GM19023 (cell line): ENCODE measurements around the gene ANO2.

Experiments
- ATAC-seq: cut with Tn5 transposase; IDR thresholded peaks from one replicate; pipeline ENCODE4 v1.9.1; 2021; ENCODE audit warnings: mild to moderate bottlenecking, moderate library complexity; ENCODE audit not compliant: unreplicated experiment

ANO2 gene

DNA sequence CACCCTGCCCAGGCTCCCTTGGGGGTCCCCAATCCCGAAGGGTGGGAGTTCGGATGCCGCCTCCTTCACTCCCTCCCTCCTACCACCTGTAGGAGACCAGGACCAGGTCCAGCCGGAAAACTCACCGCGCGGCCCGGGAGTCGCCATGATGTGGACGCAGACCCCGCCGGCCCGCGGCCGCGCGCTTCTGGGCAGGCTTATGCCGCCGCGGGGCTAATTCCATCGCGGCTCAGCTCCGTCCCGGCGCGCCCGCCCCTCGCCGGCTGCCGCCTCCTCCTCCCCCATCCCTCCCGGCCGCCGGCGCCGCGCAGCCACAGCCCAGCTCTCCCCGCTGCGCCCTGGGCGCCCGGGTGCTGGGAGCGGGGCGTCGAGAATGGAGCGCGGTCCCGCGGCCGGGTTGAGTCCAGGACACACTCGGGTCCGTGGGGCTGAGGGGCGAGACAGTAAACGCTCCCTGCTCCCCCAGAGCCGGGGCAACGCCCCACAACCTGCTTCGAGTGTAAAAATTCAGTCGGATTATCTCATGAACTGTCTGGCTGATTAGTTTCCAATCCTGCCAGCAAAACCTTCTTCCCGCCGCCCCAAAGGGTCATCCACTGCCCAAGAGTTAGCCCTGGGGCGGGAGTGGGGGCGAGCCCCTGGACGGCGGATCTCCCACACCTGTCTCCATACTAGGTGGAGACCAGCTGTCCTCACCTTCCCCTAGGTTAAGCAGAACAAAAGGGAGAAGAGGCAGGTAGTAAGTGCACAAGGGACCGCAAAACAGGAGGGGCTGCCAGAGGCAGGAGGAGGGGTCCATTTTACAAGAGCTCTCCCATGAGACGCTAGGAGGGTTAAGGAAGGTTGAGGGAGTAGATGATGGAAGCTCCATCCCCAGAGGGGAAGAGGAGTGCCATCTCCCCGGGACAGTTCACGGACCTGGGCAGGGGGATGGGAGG lies at the start of gene ANO2:
Gene ANO2 (minus strand): TSS at position 189 of the 938 bp plus-strand sequence. CDS start 42 bp downstream, at position 147.
- ATAC-seq = no peak

DNA sequence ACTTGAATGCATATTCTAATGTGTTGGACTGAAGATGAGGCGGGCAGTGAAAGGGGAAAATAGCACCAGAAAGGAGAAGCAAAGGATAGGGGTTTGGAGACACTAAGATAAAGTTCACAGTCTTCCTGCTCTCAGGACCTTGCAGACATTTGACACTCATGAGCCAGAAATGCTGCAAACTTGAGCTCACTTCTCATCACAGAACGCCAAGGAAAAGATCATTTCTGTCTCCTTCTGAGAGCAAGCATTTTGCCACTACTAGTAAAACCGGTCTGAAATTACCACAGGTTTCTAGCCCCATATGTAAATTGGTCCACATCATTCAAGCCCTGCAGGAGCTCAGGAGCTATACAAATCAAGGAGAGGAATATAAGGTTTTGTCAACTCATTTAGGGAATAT lies 44.6 kb upstream of the ANO2 start:
- no peak for ATAC-seq

DNA sequence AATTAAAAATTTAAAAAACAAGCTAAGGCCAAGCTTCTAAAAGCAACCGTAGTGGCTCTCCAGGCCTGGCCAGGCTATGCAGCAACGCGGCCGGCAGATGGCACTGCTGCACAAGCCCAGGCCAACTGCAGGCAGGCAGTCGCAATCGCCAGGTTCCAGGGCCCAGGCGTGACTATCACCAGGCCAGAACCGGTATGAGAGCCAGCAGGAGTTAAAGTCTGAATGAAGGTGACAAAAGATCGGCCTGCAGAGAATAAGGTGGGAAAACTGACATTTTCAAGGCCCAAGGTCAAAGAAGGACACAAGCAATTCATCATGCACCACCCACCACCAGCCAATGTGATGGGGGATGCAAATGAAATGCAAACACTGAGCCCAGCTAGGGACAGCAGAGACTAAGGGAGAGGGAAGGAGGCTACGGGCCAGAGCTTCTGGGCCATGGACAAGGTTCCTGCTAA lies 43.6 kb upstream of the ANO2 start:
- ATAC-seq = peak; percentile 73

DNA sequence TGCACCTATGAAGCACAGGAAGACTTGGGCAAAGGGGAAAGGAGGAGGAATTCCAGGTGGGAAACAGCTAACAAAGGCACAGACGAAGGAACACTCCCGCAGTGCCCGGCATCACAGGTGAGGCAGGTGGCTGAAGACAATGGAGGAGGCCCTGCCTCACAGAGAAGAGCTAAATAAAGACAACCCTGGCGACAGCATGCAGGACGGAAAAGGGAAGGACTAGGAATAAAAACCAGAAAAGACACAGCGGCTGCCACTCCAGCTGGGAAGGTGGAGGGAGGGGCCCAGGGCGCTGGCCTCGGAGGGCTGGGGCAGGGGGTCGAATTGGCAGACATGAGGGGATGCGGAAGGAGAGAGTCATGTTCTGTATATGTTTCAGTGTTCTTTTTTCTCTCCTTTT lies 43.0 kb upstream of the ANO2 start:
- ATAC-seq = no peak

DNA sequence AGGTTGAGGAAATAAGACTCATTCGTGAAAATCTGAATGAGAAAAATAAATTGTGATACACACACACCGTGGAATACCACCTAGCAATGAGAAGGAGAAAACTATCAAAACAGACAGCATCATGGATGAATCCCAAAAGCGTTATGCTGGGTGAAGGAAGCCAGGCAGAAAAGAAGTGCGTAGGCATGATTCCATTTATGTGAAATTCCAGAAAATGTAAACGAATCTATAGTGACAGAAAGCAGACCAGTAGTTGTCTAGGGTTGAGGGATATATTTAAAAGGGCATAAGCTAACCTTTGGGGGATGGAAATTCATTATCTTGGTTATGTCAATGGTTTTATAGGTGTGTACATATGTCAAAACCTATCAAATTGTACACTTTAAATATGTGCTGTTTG lies 42.5 kb upstream of the ANO2 start:
- ATAC-seq = no peak

DNA sequence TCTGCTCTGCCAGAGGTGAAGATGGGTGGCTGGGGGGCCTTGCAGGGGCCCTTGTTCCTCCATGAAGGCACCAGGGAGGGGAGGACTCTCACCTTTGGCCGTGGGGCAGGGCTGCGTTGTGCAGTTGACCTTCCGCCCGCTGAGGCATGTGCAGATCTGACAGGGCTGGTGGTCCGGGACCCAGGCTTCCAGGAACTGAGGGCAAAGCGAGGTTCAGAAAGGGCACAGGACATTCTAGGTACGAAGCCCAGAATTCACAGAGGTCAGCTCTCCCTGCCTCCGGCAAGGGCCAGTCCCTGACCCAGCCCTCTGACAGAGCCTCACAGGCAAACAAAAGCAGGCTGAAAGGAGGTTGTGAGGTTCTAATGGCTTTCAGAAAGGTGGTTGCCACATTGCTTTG lies 40.4 kb upstream of the ANO2 start:
- no peak for ATAC-seq

DNA sequence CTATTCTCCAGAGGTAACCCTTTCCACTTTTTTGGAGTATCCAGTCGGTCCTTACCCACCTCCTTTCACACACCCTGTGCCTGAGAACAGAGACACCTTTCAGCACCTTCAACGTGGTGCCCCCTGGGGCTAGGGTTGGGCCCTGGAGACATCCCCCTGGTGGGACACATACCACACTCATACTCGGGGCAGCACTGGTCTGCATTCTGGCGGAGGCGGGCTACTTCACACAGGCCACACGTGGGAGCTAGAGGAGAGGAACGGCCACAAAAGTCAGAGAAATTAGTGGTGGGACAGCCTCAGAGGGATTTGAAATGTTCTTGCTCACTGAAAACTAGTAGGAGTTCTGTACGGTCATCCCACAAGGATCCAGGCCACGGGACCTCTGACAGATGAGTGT lies 39.8 kb upstream of the ANO2 start:
- ATAC-seq = no peak

DNA sequence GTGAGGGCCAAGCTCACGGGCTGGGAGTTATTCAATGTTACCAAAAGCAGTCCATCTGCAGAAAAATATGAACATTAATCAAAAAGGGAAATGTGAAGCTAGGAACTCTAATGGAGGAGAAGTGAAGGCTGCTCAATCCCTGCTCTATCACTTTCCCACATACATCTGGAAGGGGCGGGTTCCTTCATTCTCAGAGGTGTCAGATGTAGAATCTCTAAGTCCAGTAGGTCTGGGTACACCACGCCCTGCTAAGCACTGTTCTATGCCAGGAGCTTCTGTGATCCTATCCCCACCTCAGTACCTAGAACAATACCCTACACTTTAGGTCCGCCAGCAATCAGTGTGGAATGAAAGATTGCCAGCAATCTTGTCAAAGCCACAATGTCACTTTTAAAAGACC lies 37.0 kb upstream of the ANO2 start:
- ATAC-seq = no peak

DNA sequence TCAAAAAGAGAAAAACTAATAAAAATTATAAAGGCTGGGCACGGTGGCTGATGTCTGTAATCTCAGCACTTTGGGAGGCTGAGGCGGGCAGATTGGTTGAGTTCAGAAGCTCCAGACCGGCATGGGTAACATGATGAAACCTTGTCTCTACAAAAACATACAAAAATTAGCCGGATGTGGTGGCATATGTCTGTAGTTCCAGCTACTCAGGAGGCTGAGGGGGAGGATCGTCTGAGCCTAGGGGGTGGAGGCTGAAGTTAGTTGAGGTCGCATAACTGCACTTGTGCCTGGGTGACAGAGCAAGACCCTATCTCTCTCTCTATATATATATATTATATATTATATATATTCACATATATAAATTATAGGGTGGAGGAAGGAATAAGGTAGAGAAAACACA lies 32.5 kb upstream of the ANO2 start:
- no peak for ATAC-seq

DNA sequence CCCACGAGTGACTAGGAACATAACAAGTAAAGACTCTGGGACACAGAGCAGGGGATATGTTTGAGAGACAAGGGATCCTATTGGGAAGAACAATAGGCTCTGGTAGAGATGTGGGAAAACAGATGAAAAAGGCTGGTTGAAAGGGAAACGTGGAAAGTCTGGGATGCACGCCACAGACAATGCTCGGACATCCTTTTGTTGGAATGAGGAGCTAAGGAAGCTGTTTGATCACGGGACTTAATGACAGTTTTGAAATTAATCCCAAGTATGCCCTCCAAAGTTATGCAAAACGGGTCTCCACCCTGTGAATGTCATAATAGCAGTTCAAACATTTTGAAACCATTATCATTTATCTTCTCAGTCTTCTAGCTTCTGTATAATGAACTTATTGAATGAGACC lies 31.7 kb upstream of the ANO2 start:
- no peak for ATAC-seq

DNA sequence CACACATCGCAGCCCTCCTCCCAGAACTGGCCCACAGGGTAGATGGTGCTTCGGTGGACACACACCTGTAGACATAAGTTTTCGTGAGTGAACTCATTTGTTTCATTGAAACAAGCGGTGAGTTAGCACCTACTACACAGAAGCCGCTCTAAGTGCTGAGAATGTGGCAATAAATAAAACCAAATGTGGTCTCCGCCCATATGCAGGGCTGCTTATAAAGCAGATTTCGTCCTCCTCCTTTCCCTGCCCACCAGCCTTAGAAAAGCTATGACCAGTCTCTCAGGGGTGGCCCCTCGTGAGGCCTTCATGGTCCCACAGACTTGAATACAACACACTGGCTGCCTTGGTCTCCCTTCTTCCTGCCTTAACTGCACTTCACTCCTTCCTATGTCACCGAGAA lies 31.1 kb upstream of the ANO2 start:
- no peak for ATAC-seq

DNA sequence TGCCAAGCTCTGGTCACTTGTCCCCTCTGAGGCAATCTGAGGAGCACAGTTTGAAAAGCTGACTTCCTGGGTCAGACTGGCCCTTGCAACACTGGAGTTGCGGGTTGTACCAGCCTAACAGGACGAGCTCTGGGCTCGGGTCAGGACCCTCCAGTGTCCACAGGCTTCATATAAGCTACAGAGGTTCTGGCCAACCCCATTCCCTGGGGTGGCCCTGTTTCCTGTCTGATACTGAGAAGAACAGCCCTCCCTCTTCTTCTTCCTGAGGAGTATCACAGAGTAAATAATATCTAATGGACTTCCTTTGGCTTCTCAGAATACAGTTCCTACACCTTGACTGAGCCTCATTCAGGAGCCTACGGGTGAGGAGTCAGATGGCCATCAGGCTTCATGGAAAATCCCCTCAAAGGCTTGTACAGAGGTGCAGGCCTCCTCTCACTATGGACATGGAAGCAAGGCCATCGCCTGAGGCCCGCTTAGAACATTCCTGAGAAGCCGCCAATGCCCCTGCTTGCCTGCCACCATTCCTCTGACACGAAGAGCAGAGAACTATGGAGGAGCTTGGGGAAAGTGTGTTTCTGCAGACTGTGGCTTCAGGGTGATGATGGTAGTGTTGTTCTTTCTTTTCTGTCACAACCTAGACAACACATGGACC lies 28.5 kb upstream of the ANO2 start:
- no peak for ATAC-seq

DNA sequence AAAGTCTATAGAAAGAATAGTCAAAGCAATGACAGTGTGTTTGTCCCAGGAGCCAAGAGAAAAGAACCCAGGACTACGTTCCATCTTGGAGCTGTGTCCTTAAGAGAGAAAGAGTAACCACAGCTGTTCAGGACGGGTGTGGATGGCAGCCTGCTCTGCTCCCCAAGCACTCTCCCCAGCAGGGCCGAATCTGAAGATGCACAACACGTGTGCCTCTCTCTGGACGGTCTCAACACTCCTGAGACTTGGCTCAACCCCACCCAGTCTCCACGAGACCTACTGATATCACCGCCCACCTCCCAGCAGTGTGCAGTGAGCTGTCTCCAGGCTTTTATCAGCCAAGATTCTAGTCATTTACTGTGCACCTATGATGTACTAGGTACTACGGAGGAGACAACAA lies 27.3 kb upstream of the ANO2 start:
- ATAC-seq = no peak

DNA sequence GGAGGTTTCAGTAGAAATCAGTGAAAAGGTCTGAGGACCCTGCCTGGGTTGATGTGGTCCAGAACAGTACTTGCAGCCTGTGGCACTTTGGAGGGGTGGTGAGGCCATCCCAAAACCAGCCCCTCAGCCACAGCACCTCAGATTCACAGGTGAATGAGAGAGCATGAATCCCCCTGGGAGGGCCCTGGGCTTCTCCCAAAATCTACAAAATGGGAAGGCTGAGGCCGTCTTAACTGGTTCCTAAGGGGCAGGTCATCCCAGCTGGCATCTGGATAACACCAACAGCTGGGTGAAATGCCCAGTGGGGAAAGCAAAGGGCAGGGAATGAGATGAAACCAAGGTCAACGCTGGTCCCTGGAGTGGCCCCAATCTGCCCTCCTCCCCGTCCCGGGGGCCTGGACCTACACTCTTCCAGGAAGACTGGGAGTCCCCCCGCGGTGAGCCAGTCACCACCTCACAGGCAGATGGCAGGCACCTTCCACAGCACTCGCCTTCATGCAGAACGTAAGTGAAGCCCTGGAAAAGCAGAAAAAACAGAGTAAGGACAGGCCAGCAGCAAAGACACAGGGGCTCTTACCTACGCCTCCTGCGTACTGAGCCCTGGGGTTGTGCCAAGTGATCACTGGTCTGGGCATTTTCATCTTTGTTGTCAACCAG lies 26.3 kb upstream of the ANO2 start:
- no peak for ATAC-seq

DNA sequence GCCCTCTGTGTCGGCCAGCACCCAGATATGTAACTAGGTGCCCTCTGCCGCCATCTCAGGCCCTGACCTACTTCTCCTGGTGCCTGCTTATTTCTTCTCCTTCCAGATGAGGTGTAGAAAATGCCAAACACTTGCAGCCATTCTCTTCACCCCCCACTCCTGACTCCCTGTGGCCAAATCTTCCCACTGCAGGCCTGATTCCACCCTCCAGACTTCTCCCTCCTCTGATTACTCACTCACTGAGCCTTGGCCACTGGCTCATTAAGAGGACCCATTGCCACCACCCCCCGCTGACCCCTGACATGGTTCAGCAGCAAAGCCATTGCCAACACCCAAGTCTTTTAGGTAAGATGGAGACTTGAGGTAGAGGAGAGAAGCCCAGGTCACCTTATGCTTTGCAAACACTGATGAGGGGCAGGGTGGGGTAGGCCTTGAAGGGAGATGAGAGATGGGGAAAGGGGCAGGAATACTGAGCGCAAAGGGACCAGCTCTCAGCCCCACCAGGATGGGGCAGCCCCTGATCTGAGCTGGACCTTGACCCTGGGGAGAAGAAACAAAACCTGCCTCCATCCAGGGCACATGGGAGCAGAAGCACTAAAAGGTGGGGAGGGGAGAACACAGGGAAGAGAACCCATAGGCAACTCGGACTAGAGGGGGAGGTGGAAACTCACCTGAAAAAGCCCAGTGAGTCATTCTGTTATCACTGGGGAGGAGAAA lies 25.1 kb upstream of the ANO2 start:
- no peak for ATAC-seq

DNA sequence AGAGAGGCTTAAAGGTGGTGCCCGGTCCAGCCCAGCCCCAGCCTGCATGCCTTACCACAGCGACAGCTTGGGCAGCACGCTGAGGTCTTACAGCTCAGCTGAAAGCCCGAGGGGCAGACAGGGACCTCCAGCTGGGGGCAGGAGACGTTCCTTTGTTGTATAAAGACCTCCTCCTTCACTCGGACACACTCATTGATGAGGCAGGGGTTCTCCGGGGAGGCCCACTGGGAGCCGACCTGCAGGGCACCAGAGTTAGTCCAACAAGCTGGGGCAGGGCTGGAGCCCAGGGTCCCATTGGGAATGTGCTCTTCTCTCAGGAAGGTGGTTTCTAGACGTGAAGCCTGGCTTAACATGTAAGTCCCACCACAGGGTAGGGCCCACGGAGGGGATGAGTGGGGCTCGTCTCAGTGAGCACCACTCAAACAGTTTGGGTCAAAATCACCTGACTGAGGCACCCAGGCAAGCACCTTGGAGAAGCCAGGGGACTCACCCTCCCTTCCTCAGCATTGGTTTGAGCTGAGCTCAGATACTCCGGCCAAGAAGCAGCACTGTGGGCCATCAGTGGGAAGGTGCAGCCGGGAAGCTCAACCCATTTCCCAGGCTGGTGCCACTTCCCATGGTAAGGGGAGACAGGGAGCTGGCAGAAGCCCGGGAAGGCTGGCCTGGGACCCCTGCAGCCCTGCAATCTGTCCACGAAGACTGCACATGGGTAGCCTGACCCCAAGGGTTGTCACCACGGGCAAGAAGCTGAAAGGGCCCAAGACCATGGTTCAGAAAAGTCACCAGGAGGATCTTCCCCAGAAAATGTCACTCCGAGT lies 24.3 kb upstream of the ANO2 start:
- no peak for ATAC-seq

DNA sequence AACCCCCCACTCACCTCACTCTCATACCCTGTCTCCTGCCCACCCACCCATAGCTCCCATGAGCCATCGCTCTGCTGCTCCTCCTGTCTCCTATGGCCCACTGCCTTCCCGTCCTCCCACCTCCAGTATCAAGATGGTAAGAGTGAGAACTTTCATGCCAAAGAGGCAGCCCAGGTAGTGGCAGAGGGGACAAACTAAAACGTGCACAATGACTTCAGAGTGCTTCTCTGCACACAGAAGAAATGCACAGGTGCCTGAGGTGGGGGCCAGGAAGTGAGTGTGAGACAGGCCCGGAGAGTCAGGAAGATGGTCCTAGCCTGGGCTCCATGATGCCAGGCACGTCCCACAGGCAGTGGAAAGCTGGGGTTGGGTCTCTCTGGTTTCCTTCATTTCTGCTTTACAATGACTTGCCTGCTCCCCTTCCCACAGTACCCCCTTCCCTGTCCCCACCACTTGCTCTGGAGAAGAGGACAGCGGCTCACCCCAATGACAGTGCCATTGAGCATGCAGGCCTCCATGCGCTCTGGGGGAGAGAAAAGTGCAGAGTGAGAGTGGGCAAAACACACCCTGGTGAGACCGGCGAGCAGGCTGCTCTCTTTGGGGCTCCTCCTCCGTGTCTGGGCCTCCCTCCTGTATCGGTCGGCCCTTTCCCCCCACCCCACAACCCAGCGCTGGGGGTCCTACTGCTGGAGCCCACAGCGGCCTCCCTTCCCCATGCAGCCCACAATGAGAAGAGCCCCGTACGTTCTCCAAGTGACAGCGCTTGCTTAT lies 22.8 kb upstream of the ANO2 start:
- no peak for ATAC-seq

DNA sequence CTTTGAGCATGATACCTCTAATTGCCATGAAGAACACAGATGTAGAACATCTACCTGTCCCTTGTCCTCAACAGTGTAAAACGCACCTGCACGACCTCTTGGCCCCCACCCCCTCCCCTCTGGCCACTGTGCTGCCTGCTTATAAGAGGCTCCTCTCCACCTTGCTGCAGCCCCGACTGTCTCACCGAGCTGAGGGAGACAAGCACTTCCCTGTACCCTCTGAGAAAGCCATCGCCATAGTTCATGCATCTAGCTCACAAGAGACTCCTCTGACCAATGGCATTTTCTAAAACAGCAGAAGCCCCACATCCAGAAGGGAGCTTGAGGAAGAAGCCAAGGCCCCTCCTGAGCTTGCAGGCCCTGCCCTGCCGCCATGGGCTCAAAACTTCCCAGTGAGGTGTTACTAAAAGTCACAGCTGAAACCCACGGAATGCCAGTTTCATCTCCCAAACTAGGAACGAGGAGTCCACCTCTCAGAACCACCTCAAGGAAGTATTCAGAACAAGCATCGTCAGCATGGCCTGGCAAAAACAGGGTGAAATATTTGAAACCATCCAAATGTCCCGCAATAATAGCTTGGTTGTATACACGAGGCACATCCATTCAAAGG lies 21.5 kb upstream of the ANO2 start:
- no peak for ATAC-seq

DNA sequence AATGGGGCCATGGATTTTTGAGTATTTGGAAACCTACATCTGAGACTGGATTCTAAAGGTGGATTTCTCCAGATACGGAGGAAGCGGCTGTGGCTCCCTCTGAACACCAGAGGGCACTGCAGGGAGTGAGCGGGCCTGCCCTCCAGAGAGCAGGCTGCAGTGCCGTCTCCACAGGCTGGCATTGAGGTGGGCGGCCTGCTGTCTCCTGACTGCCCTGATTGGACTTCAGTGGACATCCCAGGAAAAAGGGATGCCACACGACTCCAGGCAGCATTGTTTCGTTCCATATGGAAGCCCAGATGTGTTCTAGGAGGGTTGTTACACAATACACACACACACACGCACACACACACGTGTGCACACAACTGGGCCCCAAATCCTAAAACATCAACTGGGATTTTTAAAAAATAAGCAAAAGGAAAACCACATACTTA lies 20.9 kb upstream of the ANO2 start:
- no peak for ATAC-seq
